HCT116 (cell line): ENCODE measurements around the gene PRSS22.

ENCODE experiments used
- EZH2 ChIP-seq: fragments of 200-600 bp; sonication (generic); IDR thresholded peaks from 2 replicates; pipeline ENCODE4 v1.6.1; 2017; ENCODE audit warnings: antibody characterized with exemption, mixed run types
- POLR2A ChIP-seq: IDR thresholded peaks from 2 replicates; pipeline ENCODE4 v1.7.0; 2011; ENCODE audit warnings: borderline replicate concordance; ENCODE audit not compliant: insufficient read depth, insufficient read length; ENCODE audit errors: extremely low read depth
- TCF7L2 ChIP-seq: IDR thresholded peaks from 2 replicates; pipeline ENCODE4 v1.7.0; 2011; ENCODE audit warnings: borderline replicate concordance, inconsistent platforms; ENCODE audit not compliant: insufficient read depth, insufficient read length; ENCODE audit errors: extremely low read depth
- TF ChIP-seq, protein P1 (sequence below), 3 experiments: fragments of 200-600 bp in 1 of 3; sonication (generic) in 1 of 3; IDR thresholded peaks in 2 of 3; conservative IDR thresholded peaks in 1 of 3; 2 replicates each; pipeline ENCODE4 v1.5.1; 2012 to 2017; ENCODE audit warnings: low read depth in 2 of 3, low read length in 2 of 3, antibody characterized with exemption in 1 of 3, borderline replicate concordance in 1 of 3, control low read depth in 1 of 3, mild to moderate bottlenecking in 1 of 3, mixed read lengths in 1 of 3, mixed run types in 1 of 3, moderate library complexity in 1 of 3; ENCODE audit not compliant: insufficient read depth in 1 of 3
- TF ChIP-seq, protein P2 (sequence below): IDR thresholded peaks from 2 replicates; pipeline ENCODE4 v1.6.1; 2012; ENCODE audit warnings: low read depth

DNA sequence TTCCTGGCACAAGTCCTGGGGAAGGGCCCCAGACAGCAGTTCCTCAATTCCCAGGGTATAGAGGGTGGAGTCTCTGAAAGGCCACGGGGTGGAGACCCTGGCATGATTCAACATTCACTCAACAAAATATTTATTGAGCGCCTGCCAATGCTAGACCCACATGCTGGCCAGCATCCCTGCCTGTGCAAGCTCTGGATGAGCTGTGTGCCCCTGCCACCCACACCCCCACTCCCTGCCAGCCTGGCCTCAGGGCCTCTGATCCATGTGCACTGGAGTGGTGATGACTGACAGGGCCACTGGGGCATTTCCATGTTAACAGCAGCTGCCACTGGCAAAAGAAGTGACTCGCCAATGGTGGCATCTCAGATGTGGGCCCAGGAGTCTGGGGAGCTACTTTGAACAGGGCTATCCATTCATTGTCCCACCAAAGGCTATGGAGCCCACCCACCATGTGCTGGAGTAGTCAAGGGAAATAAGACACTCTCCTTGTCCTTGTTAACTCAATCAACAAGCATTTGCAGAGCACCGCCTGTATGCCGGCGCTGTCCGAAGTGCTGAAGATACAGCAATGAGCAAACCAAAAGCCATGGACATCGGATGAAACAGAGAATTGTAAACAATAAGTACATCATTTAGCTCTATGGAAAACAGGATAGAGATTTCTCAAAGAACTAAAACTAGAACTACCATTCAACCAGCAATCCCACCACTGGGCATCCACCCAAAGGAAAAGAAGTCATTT, 3.0 kb upstream of the PRSS22 start:
- TF ChIP-seq EZH2 (no peak), POLR2A (no peak), TCF7L2 (no peak)
- TF ChIP-seq, protein P1, sequence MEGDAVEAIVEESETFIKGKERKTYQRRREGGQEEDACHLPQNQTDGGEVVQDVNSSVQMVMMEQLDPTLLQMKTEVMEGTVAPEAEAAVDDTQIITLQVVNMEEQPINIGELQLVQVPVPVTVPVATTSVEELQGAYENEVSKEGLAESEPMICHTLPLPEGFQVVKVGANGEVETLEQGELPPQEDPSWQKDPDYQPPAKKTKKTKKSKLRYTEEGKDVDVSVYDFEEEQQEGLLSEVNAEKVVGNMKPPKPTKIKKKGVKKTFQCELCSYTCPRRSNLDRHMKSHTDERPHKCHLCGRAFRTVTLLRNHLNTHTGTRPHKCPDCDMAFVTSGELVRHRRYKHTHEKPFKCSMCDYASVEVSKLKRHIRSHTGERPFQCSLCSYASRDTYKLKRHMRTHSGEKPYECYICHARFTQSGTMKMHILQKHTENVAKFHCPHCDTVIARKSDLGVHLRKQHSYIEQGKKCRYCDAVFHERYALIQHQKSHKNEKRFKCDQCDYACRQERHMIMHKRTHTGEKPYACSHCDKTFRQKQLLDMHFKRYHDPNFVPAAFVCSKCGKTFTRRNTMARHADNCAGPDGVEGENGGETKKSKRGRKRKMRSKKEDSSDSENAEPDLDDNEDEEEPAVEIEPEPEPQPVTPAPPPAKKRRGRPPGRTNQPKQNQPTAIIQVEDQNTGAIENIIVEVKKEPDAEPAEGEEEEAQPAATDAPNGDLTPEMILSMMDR (IDR thresholded peaks at IDR 0.05 in 2 of 3, conservative IDR thresholded peaks at IDR 0.05 in 1 of 3; ENCODE audit: borderline replicate concordance in 1 of 3, insufficient read depth in 1 of 3, low read depth in 2 of 3, low read length in 2 of 3): no peak
- TF ChIP-seq, protein P2, sequence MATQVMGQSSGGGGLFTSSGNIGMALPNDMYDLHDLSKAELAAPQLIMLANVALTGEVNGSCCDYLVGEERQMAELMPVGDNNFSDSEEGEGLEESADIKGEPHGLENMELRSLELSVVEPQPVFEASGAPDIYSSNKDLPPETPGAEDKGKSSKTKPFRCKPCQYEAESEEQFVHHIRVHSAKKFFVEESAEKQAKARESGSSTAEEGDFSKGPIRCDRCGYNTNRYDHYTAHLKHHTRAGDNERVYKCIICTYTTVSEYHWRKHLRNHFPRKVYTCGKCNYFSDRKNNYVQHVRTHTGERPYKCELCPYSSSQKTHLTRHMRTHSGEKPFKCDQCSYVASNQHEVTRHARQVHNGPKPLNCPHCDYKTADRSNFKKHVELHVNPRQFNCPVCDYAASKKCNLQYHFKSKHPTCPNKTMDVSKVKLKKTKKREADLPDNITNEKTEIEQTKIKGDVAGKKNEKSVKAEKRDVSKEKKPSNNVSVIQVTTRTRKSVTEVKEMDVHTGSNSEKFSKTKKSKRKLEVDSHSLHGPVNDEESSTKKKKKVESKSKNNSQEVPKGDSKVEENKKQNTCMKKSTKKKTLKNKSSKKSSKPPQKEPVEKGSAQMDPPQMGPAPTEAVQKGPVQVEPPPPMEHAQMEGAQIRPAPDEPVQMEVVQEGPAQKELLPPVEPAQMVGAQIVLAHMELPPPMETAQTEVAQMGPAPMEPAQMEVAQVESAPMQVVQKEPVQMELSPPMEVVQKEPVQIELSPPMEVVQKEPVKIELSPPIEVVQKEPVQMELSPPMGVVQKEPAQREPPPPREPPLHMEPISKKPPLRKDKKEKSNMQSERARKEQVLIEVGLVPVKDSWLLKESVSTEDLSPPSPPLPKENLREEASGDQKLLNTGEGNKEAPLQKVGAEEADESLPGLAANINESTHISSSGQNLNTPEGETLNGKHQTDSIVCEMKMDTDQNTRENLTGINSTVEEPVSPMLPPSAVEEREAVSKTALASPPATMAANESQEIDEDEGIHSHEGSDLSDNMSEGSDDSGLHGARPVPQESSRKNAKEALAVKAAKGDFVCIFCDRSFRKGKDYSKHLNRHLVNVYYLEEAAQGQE: no peak; the same call in 1 of the 2 replicates
